Ascending aorta (tissue), 2 donors: ENCODE results near the gene RCOR2. TPM values are rescaled to one million over a fixed set of nuclear protein-coding genes. Genes with fewer than 3 reads are reported as not detected.

Experiments used
- DNase-seq, 2 donors: peaks; one replicate each; pipeline ENCODE4 v3.0.0-alpha.2; 2019; ENCODE audit warnings: low spot score in 2 of 2
- H3K27ac ChIP-seq, 2 donors: fragments of 200-600 bp; sonication (generic); one replicate each; pipeline ENCODE4 v1.5.1; 2016 to 2017; ENCODE audit warnings: mild to moderate bottlenecking in 1 of 2
- H3K27me3 ChIP-seq: fragments of 200-600 bp; sonication (generic); one replicate; pipeline ENCODE4 v1.5.1; 2017
- H3K36me3 ChIP-seq, 2 donors: fragments of 200-600 bp; sonication (generic); one replicate each; pipeline ENCODE4 v1.5.1; 2016
- H3K4me1 ChIP-seq, 2 donors: fragments of 200-600 bp; sonication (generic); one replicate each; pipeline ENCODE4 v1.5.1; 2016 to 2017; ENCODE audit warnings: mild to moderate bottlenecking in 1 of 2
- H3K4me3 ChIP-seq, 2 donors: fragments of 200-600 bp; sonication (generic); one replicate each; pipeline ENCODE4 v1.5.1; 2016 to 2017; ENCODE audit warnings: mild to moderate bottlenecking in 1 of 2
- H3K9me3 ChIP-seq, 2 donors: fragments of 200-600 bp; sonication (generic); one replicate each; pipeline ENCODE4 v1.5.1; 2016
- intact Hi-C: fragments of 100-400 bp; cut with DNase I; formaldehyde crosslinking; loops from one replicate; pipeline ENCODE4 v1.15.1; 2023
- total RNA-seq: library from RNA; depleted of rRNA; stranded (reverse); fragments of >200 nt; gene quantifications from one replicate; pipeline ENCODE4 v1.1.0, GENCODE V29; 2016
- TF ChIP-seq, protein P1 (sequence below), 3 experiments: fragments of 200-600 bp in 2 of 3; fragments of 450-650 bp in 1 of 3; sonication (generic) in 2 of 3; IDR thresholded peaks; one replicate each; pipeline ENCODE4 v1.5.1; 2016 to 2019; ENCODE audit warnings: antibody characterized with exemption in 3 of 3, mild to moderate bottlenecking in 1 of 3, moderate library complexity in 1 of 3

The RCOR2 gene
- total RNA-seq, 1 donor from 2014 or later = not detected

DNA sequence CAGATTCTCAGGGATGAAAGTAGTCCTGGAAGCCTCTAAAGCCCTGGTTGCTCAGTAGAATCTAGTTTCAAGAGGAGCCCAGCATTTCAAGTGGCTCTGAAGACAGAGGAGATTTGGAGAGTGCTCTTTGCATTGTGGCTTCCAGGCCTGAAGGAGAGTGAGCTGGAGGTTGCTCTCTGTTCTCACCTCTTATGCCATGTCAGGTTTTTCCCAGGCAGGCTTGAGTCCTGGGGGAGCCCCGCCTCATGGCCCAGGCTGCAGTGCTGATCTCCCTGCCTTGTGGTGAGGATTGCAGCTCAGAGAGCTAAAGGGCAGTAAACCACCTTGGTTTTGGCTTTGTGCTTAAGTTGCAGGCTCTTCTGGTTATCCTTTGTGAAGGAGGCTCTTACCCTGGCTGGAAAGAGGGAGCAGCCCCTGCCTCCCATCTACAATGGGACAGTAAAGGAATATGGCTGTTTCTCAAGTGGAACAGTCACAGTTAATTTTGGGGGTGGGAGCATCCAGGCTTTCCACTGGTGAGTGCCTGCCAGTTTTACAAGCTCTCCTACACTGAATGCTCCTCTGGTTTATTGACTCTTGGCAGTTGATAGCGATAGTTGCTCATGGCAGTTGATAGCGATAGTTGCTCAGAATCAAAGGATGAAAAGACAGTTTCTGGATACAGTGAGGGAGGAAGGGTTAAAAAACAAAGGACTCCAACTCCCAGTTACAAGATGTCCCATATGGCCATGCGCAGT is 32.6 kb downstream of the RCOR2 start:
- DNase-seq = no peak
- Histone ChIP-seq H3K4me1 (peaks cover 7 to 34% of the 10 kb centered on the region in 2 donors), H3K27ac (no peak overlapping the region), H3K9me3 (no peaks in the 10 kb centered on the region), H3K27me3 (no peaks in the 10 kb centered on the region), H3K36me3 (no peaks in the 10 kb centered on the region), H3K4me3 (no peak overlapping the region)
- TF ChIP-seq, protein P1, sequence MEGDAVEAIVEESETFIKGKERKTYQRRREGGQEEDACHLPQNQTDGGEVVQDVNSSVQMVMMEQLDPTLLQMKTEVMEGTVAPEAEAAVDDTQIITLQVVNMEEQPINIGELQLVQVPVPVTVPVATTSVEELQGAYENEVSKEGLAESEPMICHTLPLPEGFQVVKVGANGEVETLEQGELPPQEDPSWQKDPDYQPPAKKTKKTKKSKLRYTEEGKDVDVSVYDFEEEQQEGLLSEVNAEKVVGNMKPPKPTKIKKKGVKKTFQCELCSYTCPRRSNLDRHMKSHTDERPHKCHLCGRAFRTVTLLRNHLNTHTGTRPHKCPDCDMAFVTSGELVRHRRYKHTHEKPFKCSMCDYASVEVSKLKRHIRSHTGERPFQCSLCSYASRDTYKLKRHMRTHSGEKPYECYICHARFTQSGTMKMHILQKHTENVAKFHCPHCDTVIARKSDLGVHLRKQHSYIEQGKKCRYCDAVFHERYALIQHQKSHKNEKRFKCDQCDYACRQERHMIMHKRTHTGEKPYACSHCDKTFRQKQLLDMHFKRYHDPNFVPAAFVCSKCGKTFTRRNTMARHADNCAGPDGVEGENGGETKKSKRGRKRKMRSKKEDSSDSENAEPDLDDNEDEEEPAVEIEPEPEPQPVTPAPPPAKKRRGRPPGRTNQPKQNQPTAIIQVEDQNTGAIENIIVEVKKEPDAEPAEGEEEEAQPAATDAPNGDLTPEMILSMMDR (IDR thresholded peaks at IDR 0.05) = no peak
- intact Hi-C loops = no loop called here

DNA sequence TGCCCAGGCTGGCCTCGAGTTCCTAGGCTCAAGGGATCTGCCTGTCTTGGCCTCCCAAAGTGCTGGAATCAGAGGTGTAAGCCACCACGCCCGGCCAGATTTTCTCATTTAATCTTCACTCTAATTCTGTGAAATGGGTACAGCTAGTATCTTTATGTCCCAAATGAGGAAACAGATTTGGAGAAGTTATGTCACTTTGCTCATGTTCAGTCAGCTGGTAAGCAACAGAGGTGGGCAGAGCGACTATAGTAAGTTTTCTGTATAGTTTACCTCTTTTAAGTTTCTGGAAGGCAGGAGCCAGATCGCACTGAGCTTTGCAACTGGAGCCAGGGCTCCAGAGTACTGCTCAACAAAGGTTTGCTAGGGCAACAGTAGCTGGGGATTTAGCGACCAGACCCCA is 33.2 kb downstream of the RCOR2 start:
- Histone ChIP-seq H3K27ac (no peak overlapping the region), H3K4me3 (no peak overlapping the region), H3K36me3 (no peaks in the 10 kb centered on the region), H3K4me1 (peaks cover 3 to 28% of the 10 kb centered on the region in 2 donors), H3K27me3 (no peaks in the 10 kb centered on the region), H3K9me3 (no peaks in the 10 kb centered on the region)
- intact Hi-C loops = no loop called here
- no peak for DNase-seq
- TF ChIP-seq, protein P1 (IDR thresholded peaks at IDR 0.05) = no peak

GRCh38 chr11:63882555-63883242 is 34.3 kb downstream of the RCOR2 start:
- H3K27me3 ChIP-seq = no peaks in the 10 kb centered on the region
- intact Hi-C loops = no loop called here
- no peaks in the 10 kb centered on the region for H3K9me3 ChIP-seq
- peaks cover 0 to 2% of the 10 kb centered on the region in 2 donors for H3K36me3 ChIP-seq
- H3K27ac ChIP-seq = no peak overlapping the region
- no peak overlapping the region for H3K4me3 ChIP-seq
- H3K4me1 ChIP-seq = peaks cover 3 to 24% of the 10 kb centered on the region in 2 donors
- no peak for DNase-seq
- TF ChIP-seq, protein P1 (IDR thresholded peaks at IDR 0.05) = no peak

DNA sequence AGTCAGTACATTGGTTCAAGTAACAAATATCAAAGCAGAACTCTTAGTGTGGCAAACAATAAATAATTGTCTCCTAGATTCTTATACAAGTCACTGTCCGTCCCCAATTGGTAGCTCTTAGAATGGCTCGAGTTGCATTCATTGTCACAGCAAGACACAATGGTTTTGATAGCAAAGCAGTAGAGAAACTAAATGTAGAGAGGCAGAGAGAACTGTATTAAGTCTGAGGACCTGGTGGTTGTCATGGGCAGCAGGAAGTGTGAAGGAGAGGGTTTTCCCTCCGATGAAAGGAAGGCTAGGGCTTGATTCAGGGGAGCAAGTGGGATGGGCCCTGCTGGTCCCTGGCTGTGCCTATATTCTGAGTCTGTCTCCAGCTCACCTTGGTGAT is 36.6 kb downstream of the RCOR2 start:
- peaks cover 0 to 12% of the 10 kb centered on the region in 2 donors for H3K4me1 ChIP-seq
- H3K27ac ChIP-seq = no peak overlapping the region
- H3K27me3 ChIP-seq = no peaks in the 10 kb centered on the region
- H3K4me3 ChIP-seq = no peak overlapping the region
- TF ChIP-seq, protein P1 (IDR thresholded peaks at IDR 0.05) = no peak
- intact Hi-C loops = no loop called here
- no peak for DNase-seq
- H3K9me3 ChIP-seq = no peaks in the 10 kb centered on the region
- peaks cover 0 to 2% of the 10 kb centered on the region in 2 donors for H3K36me3 ChIP-seq

DNA sequence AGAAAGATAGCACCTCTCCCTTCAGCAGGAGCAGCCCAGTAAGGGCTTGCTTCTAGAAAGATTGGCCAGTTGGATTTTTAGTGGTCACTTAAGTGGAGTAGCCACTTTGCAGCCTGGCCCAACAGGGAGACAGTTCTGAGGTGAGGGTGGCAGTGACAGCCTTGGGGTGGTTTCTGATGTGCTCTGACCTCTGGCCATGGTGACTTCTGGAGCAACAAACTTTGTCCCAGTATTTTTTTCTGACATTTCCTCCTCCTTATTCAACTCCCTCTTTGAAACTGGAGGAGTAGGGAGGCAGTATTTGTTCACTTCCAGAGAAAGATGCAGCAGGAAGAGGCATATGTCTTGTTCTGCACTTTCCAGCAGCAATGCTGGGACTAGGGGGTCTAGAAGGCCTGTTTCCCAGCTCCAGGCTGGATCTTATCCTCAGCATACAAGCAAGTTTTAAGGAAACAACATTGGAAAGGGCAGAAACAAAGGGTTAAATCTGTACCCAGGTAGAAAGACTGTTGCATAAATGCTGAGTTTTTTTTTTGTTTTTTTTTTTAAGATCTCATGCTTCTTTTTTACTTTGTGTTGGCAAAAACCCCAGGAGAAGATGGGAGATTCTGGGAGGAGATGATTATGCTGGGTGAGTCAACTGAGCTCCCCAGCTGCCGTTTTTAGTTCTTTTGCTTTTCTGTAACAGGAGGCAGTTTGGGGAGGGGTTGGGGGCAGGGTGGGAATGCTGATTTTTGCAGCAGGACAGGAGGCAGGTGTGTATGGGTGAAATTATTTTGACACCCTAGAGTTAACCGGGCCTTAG is 37.2 kb downstream of the RCOR2 start:
- H3K36me3 ChIP-seq = peaks cover 0 to 2% of the 10 kb centered on the region in 2 donors
- DNase-seq = no peak
- peaks cover 0 to 12% of the 10 kb centered on the region in 2 donors for H3K4me1 ChIP-seq
- no peak overlapping the region for H3K4me3 ChIP-seq
- H3K27ac ChIP-seq = no peak overlapping the region
- no peaks in the 10 kb centered on the region for H3K27me3 ChIP-seq
- intact Hi-C loops = no loop called here
- TF ChIP-seq, protein P1 (IDR thresholded peaks at IDR 0.05) = no peak
- no peaks in the 10 kb centered on the region for H3K9me3 ChIP-seq
